Erythroblast (primary cell): ENCODE data around the gene OR10D3.
A peak's percentile ranks its signal among the peaks of the same experiment; 100 is the strongest.
"Not testable (repeated sequence)": the region's sequence is repeated elsewhere in the genome, so short reads cannot be mapped to it uniquely, and the experiment has no call there.

Experiments
- DNase-seq, 2 experiments: peaks; one replicate each; lab custom pipeline; 2025; lab: John Stamatoyannopoulos, UW
- GATA1 ChIP-seq: IDR thresholded peaks from 2 replicates; pipeline ENCODE4 v1.6.1; 2011; ENCODE audit warnings: low read depth, mild to moderate bottlenecking, control low read depth, low read length, moderate library complexity
- POLR2A ChIP-seq: IDR thresholded peaks from 2 replicates; pipeline ENCODE4 v1.6.1; 2011; ENCODE audit warnings: mild to moderate bottlenecking, low read length

OR10D3 gene, protein sequence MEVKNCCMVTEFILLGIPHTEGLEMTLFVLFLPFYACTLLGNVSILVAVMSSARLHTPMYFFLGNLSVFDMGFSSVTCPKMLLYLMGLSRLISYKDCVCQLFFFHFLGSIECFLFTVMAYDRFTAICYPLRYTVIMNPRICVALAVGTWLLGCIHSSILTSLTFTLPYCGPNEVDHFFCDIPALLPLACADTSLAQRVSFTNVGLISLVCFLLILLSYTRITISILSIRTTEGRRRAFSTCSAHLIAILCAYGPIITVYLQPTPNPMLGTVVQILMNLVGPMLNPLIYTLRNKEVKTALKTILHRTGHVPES

GRCh38 chr11:124183068-124183467 lies at the start of gene OR10D3:
OR10D3 (plus strand) TSS chr11:124183345; CDS start chr11:124185270, 1,925 bp downstream.
- DNase-seq, result no peak
- TF ChIP-seq POLR2A (no peak), GATA1 (no peak)

- no peak for DNase-seq
Measured at GRCh38 chr11:124143034-124143433, 40.1 kb upstream of the OR10D3 start.

GRCh38 chr11:124147951-124148350 lies 35.2 kb upstream of the OR10D3 start:
- TF ChIP-seq GATA1 (no peak), POLR2A (no peak)
- no peak for DNase-seq

More at GRCh38 chr11:124143034-124143433, 40.1 kb upstream of the OR10D3 start:
- TF ChIP-seq GATA1 (no peak), POLR2A (no peak)

DNA sequence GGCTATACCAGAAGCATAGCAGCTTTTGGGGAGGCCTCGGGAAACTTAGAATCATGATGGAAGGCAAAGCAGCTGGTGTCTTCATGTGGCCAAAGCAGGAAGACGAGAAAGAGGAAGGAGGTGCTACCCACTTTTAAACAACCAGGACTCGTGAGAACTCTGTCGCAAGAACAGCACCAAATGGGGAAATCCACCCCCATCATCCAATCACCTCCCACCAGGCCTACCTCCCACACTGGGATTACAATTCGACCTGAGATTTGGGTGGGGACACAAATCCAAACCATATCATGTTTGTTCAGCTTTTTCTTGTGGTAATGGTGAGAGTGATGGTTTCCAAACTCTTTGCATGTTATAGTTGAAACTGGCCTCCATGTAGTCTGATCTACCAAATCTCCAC lies 32.5 kb upstream of the OR10D3 start:
- TF ChIP-seq GATA1, result no peak
- TF ChIP-seq POLR2A, result no peak
- peak; percentile 17 to 20 for DNase-seq

- no peak for DNase-seq
- TF ChIP-seq GATA1 (no peak), POLR2A (no peak)
Measured at GRCh38 chr11:124152770-124153407, 30.3 kb upstream of the OR10D3 start.

- TF ChIP-seq POLR2A (no peak), GATA1 (no peak)
Measured at GRCh38 chr11:124153821-124154220, 29.3 kb upstream of the OR10D3 start.

GRCh38 chr11:124159481-124159880 lies 23.7 kb upstream of the OR10D3 start:
- TF ChIP-seq GATA1 (no peak), POLR2A (no peak)
- no peak for DNase-seq

More at GRCh38 chr11:124153821-124154220, 29.3 kb upstream of the OR10D3 start:
- DNase-seq, result no peak

DNA sequence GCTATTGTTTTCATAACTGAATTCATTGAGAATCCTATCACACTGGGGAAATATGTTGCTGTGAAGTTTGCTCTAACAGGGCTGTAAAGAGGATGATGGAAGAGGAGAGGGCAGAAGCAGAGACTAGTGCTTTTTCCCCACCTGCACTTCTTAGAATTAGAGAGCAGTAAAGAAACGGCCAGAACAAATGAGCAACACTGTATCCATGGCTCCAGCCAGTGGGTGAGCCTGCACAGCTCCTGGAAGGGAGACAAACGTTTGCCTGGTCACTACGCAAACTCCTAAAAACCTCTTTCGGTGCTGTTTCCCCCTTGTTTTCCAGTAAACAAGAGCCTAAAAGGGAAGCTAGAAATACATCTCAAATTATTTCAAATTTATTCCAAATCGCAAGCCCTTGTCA lies 22.2 kb upstream of the OR10D3 start:
- DNase-seq, result no peak
- TF ChIP-seq POLR2A (no peak), GATA1 (no peak)

DNA sequence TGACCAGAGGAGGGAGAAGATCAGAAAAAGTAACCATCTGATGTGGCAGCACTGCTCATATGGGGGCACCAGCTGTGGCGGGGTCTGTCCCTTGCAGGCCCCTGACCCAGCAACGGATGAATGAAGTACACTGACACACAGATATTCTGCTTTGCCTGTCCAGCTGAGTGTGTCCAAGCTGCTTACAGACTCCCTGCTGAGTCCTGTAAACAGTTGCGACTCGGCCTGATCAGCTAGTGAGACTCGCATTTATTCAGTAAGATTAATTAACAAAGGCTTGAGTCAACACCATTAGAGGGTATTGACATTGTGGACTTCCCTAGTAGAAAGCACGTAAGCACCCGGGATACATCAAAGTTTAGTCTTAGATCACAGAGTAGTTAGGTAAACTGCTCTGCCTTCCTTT lies 15.3 kb upstream of the OR10D3 start:
- TF ChIP-seq GATA1 (no peak), POLR2A (no peak)
- DNase-seq, result no peak

DNA sequence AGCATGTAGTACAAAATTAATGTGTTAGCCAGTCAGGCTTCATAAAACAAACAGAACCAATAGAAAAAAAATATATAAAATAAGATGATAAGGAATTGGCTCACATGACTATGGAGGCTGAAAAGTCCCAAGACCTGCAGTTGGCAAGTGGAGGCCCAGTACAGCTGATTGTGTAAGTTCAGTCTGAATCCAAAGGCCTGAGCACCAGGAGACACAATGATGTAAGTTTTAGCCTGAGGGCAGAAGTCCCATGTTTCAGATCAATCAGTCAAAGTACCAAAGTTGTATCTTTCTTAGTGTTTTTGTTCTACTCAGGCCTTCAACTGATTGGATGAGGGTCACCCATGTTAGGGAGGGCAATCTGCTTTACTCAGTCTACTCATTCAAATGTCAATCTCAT lies 14.3 kb upstream of the OR10D3 start:
- DNase-seq, result no peak
- TF ChIP-seq POLR2A (no peak), GATA1 (no peak)

- DNase-seq, result not testable (repeated sequence)
Measured at GRCh38 chr11:124170315-124170714, 12.8 kb upstream of the OR10D3 start.

- DNase-seq, result no peak
- TF ChIP-seq GATA1 (no peak), POLR2A (no peak)
Measured at GRCh38 chr11:124170801-124171586, 12.2 kb upstream of the OR10D3 start.

- DNase-seq, result no peak
- no peak for TF ChIP-seq POLR2A
- TF ChIP-seq GATA1, result no peak
Measured at GRCh38 chr11:124172101-124172500, 11.0 kb upstream of the OR10D3 start.

- DNase-seq, result peak in 1 of 2 experiments; percentile 43
- TF ChIP-seq GATA1 (no peak), POLR2A (no peak)
Measured at GRCh38 chr11:124172599-124172998, 10.5 kb upstream of the OR10D3 start.
